ENCODE results near the gene DEAF1.
A peak's percentile ranks its signal among the peaks of the same experiment; 100 is the strongest.

DEAF1 gene

GRCh38 chr11:641806-642370, 53.1 kb downstream of the DEAF1 start:
- no peak for TF ChIP-seq SPI1 (IDR thresholded peaks at IDR 0.05; ENCODE audit: low read depth, low read length)
- TF ChIP-seq POLR2AphosphoS5 (IDR thresholded peaks at IDR 0.05; ENCODE audit: low read depth, low read length): no peak
- TF ChIP-seq POU2F2 (IDR thresholded peaks at IDR 0.05; ENCODE audit: low read depth, low read length): no peak
- TF ChIP-seq POLR2A (IDR thresholded peaks at IDR 0.05; ENCODE audit: low read depth, low read length): no peak
- no peak for TF ChIP-seq PAX5 (IDR thresholded peaks at IDR 0.05; ENCODE audit: insufficient read depth, low read length, severe bottlenecking)
- no peak for TF ChIP-seq TAF1 (IDR thresholded peaks at IDR 0.05; ENCODE audit: low read depth, low read length)
- DNase-seq (ENCODE audit: insufficient read length, low spot score) (no peak), FAIRE-seq (no peak)

GRCh38 chr11:640021-640706, 54.9 kb downstream of the DEAF1 start:
- TF ChIP-seq POU2F2 (IDR thresholded peaks at IDR 0.05; ENCODE audit: low read depth, low read length) (no peak), POLR2A (IDR thresholded peaks at IDR 0.05; ENCODE audit: low read depth, low read length) (no peak), PAX5 (IDR thresholded peaks at IDR 0.05; ENCODE audit: insufficient read depth, low read length, severe bottlenecking) (no peak), POLR2AphosphoS5 (IDR thresholded peaks at IDR 0.05; ENCODE audit: low read depth, low read length) (no peak), SPI1 (IDR thresholded peaks at IDR 0.05; ENCODE audit: low read depth, low read length) (no peak), TAF1 (IDR thresholded peaks at IDR 0.05; ENCODE audit: low read depth, low read length) (no peak)
- DNase-seq (ENCODE audit: insufficient read length, low spot score) (no peak), FAIRE-seq (peak; percentile 54)

- no peak for TF ChIP-seq POLR2A (IDR thresholded peaks at IDR 0.05; ENCODE audit: low read depth, low read length)
- TF ChIP-seq POLR2AphosphoS5 (IDR thresholded peaks at IDR 0.05; ENCODE audit: low read depth, low read length): no peak
- TF ChIP-seq PAX5 (IDR thresholded peaks at IDR 0.05; ENCODE audit: insufficient read depth, low read length, severe bottlenecking): no peak
- TF ChIP-seq TAF1 (IDR thresholded peaks at IDR 0.05; ENCODE audit: low read depth, low read length): no peak
- TF ChIP-seq POU2F2 (IDR thresholded peaks at IDR 0.05; ENCODE audit: low read depth, low read length): no peak
- TF ChIP-seq SPI1 (IDR thresholded peaks at IDR 0.05; ENCODE audit: low read depth, low read length): no peak
- FAIRE-seq (peak; percentile 81), DNase-seq (ENCODE audit: insufficient read length, low spot score) (no peak)
Observed at GRCh38 chr11:639332-639955, 55.6 kb downstream of the DEAF1 start.

- DNase-seq (ENCODE audit: insufficient read length, low spot score) (no peak), FAIRE-seq (no peak)
Observed at GRCh38 chr11:638631-639331, 56.2 kb downstream of the DEAF1 start.

GRCh38 chr11:637593-638521, 57.2 kb downstream of the DEAF1 start:
- DNase-seq (ENCODE audit: insufficient read length, low spot score) (no peak), FAIRE-seq (no peak)
- TF ChIP-seq POU2F2 (IDR thresholded peaks at IDR 0.05; ENCODE audit: low read depth, low read length) (no peak), TAF1 (IDR thresholded peaks at IDR 0.05; ENCODE audit: low read depth, low read length) (no peak), PAX5 (IDR thresholded peaks at IDR 0.05; ENCODE audit: insufficient read depth, low read length, severe bottlenecking) (no peak), POLR2AphosphoS5 (IDR thresholded peaks at IDR 0.05; ENCODE audit: low read depth, low read length) (no peak), SPI1 (IDR thresholded peaks at IDR 0.05; ENCODE audit: low read depth, low read length) (no peak), POLR2A (IDR thresholded peaks at IDR 0.05; ENCODE audit: low read depth, low read length) (no peak)

More at GRCh38 chr11:638631-639331, 56.2 kb downstream of the DEAF1 start:
- TF ChIP-seq POLR2A (IDR thresholded peaks at IDR 0.05; ENCODE audit: low read depth, low read length): no peak
- no peak for TF ChIP-seq PAX5 (IDR thresholded peaks at IDR 0.05; ENCODE audit: insufficient read depth, low read length, severe bottlenecking)
- no peak for TF ChIP-seq SPI1 (IDR thresholded peaks at IDR 0.05; ENCODE audit: low read depth, low read length)
- no peak for TF ChIP-seq POU2F2 (IDR thresholded peaks at IDR 0.05; ENCODE audit: low read depth, low read length)
- no peak for TF ChIP-seq TAF1 (IDR thresholded peaks at IDR 0.05; ENCODE audit: low read depth, low read length)
- no peak for TF ChIP-seq POLR2AphosphoS5 (IDR thresholded peaks at IDR 0.05; ENCODE audit: low read depth, low read length)

- TF ChIP-seq PAX5 (IDR thresholded peaks at IDR 0.05; ENCODE audit: insufficient read depth, low read length, severe bottlenecking) (no peak), TAF1 (IDR thresholded peaks at IDR 0.05; ENCODE audit: low read depth, low read length) (no peak), POU2F2 (IDR thresholded peaks at IDR 0.05; ENCODE audit: low read depth, low read length) (no peak), POLR2A (IDR thresholded peaks at IDR 0.05; ENCODE audit: low read depth, low read length) (no peak)
- DNase-seq (ENCODE audit: insufficient read length, low spot score) (no peak), FAIRE-seq (no peak)
Observed at GRCh38 chr11:637333-637592, 57.8 kb downstream of the DEAF1 start.

- no peak for FAIRE-seq
- DNase-seq (ENCODE audit: insufficient read length, low spot score): no peak
- TF ChIP-seq POU2F2 (IDR thresholded peaks at IDR 0.05; ENCODE audit: low read depth, low read length) (no peak), POLR2AphosphoS5 (IDR thresholded peaks at IDR 0.05; ENCODE audit: low read depth, low read length) (no peak), PAX5 (IDR thresholded peaks at IDR 0.05; ENCODE audit: insufficient read depth, low read length, severe bottlenecking) (no peak), POLR2A (IDR thresholded peaks at IDR 0.05; ENCODE audit: low read depth, low read length) (no peak), SPI1 (IDR thresholded peaks at IDR 0.05; ENCODE audit: low read depth, low read length) (no peak), TAF1 (IDR thresholded peaks at IDR 0.05; ENCODE audit: low read depth, low read length) (no peak)
Observed at GRCh38 chr11:636511-637332, 58.3 kb downstream of the DEAF1 start, which contains the start of gene DRD4. TSS of gene DRD4 (plus strand) at chr11:637269. CDS start at chr11:637305, 36 bp downstream.
